GM21717 (cell line): ENCODE measurements around the gene MYOM1.
"Not testable (repeated sequence)": the region's sequence is repeated elsewhere in the genome, so short reads cannot be mapped to it uniquely, and the experiment has no call there.

ENCODE experiments used
- ATAC-seq: cut with Tn5 transposase; IDR thresholded peaks from one replicate; pipeline ENCODE4 v1.9.1; 2021; ENCODE audit warnings: mild to moderate bottlenecking, moderate library complexity; ENCODE audit not compliant: unreplicated experiment

The MYOM1 gene

DNA sequence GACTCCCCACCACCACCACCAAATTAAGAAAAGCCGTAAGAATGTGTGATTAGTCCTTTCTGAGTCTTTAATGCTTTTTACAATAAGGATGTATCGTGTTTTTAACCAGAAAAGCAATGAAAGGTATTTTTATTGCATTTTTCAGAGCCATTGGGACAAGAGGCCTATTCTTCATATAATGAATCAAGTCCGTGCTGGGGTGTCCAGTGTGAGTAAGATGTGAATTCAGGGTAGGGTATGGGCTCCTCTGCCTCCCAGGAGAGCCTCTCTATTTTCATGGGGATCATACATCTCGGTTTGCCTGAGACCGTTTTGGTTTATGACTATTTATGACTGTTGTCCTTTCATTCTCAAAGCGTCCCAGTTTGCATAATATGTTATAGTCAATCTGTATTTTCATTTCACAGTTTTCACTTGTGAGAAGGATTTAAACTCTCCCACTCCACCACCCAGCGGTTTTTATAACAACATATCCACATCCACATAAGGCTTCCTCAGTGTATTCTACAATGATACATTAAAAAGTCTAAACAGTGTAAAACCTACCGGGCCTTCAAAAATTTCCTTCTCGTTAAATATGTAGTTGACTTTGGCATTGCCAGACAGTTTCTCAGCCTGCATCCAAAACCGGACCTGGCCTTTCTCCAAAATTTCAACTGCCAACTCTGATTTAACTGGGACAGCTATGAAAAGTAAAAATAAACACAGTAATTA is 126.0 kb downstream of the MYOM1 start:
- ATAC-seq: no peak

GRCh38 chr18:3092727-3093126 is 127.0 kb downstream of the MYOM1 start:
- no peak for ATAC-seq

DNA sequence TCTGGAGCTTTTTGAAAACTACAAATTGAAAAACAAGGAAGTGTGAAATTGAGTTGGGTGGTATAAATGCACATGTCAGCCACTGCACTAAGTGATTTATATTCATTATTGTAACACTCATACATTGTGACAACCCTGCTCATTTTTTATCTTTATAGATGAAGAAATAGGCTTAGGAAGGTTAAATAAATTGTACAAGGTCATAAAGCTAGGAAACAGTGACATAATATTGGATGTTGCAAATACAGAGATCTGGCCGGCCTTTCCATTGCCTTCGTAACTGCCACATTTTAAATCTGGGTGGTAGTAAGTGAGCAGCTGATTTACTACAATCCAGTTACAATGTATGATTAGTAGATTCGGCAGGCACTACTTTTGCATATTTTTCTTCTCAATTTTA is 130.2 kb downstream of the MYOM1 start:
- no peak for ATAC-seq

- ATAC-seq: no peak
These were observed 131.3 kb downstream of the MYOM1 start for GRCh38 chr18:3088449-3088848.

GRCh38 chr18:3086871-3087270 is 132.9 kb downstream of the MYOM1 start:
- ATAC-seq: no peak

DNA sequence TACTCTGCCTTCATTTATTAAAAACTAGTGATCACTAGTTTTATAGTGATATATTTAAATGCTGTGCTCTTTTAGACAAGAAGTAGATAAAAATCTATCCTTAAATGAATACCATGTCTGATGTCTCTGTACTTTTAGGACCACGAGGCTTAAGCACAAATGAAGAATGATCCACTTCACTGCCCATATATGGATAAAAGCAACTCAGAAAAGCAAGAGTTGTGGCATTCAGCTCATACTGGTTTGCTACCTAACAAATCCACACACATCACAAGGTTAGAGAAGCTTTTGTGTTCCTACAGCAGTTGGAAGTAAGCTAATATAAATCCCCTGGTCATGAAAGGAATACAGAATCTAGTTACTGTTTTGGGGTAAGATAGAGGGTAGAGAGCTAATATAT is 134.2 kb downstream of the MYOM1 start:
- no peak for ATAC-seq

GRCh38 chr18:3084206-3084605 is 135.6 kb downstream of the MYOM1 start:
- ATAC-seq: no peak

- ATAC-seq: no peak
These were observed 136.0 kb downstream of the MYOM1 start for GRCh38 chr18:3083766-3084165.

- no peak for ATAC-seq
These were observed 138.2 kb downstream of the MYOM1 start for GRCh38 chr18:3081584-3081991.

- no peak for ATAC-seq
These were observed 140.1 kb downstream of the MYOM1 start for GRCh38 chr18:3079653-3080052.

GRCh38 chr18:3075491-3075890 is 144.3 kb downstream of the MYOM1 start:
- ATAC-seq: no peak

- no peak for ATAC-seq
These were observed 145.7 kb downstream of the MYOM1 start for GRCh38 chr18:3074087-3074486.

DNA sequence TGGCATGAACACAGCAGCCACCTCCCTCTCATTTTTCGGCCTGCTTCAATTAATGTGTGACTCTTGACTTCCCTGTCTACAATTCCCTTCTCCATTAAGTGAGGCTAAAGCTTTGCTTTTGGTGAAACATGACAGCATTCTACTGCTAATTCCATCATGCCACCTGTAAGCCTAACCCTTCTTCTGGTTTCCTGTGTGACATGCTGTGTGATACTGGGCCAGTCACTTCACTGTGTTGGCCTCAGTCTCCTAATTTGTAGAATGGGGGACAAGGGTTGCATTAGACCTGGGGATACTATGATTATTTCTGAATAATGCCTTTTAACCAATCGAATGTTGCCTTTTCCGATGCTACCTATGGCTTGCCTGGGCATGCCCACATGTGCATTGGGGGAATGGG is 146.4 kb downstream of the MYOM1 start:
- ATAC-seq: not testable (repeated sequence)

DNA sequence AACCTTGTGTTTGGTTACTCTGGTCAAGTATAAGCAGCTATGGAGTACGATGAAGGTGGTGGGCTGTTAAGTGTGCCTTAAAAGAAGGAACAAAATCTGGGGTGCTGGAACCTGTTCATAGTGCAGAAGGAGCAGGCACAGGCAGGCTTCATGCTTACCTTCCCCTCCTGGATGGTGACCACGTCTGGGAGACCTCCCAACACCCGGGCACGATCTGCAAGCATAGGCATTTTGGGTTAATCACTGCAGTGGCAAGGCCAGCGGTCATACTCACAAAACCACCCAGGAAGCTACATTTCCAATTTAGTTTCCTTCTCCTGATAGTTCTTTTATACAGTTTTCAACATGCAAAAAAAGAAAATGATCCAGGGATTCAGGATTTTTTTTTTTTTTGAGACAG is 148.1 kb downstream of the MYOM1 start:
- no peak for ATAC-seq

DNA sequence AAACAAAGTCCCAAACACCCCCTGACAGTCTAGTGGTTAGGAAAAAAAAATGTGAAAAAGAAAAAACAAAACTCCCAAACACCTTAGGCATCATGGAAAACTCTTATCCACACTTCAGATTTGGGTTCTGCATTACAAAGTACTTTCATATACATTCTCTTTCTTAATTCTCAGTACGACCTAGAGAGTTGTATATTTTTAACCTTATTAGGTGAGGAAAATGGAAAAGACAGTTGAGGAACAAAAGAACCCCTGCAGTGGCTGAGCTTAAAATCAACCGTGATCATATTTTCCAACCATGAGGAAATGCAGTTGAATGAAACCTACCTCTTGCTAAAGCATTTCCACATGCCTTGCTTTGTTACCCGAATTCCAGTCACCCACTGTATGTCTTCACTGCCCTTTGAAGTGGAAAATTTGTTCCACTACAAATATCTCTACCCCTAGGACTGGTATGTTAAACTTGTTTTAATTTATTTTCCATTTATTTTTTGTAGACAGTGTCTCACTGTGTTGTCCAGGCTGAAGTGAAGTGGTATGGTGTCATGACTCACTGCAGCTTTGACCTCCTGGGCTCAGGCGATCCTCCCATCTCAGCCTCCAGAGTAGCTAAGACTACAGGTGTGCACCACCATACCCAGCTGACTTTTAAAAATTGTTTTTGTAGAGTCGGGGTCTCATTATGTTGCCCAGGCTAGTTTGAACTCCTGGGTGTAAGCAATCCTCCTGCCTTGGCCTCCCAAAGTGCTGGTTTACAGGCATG is 149.9 kb downstream of the MYOM1 start:
- no peak for ATAC-seq

DNA sequence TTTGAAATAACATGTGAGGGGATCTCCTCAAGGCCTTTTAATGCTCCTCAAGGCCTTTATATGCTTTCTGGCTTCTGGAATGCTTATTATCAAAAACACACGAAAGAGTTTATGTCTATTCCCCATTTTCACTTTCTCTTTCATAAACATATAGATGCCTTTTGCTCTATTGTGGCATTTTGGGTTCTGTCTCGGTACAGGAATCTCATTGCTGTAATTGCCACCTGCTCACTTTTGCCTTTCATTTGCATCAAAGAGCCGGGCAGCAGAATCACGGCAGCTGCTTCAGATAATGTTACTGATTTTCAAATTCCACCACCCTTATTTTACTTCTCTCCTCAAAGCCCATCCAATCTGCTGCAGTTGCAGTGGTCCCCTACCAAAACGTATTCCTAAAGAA is 152.0 kb downstream of the MYOM1 start:
- no peak for ATAC-seq

DNA sequence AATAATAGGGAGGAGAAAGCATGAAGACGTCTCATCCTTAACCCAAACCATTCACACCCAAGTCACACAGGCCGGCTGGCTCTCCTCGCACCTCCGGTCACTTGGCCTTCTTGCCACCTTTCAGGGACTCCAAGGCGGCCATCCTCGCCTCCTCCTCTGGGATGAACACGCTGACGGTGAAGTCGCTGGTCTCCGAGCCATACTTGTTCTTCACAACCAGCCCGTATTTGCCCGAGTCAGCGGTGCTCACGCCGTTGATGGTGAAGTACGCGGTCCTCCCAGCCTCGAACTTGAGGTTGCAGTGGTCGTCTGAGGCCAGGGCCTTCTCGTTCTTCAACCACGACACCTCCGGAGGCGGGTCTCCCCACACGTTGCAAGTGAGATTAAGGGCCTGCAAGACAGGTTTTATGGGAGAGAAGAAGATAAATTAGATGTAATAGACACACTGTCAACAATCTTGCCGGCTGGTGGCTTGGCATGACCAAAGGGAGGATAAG is 152.6 kb downstream of the MYOM1 start:
- ATAC-seq: no peak

DNA sequence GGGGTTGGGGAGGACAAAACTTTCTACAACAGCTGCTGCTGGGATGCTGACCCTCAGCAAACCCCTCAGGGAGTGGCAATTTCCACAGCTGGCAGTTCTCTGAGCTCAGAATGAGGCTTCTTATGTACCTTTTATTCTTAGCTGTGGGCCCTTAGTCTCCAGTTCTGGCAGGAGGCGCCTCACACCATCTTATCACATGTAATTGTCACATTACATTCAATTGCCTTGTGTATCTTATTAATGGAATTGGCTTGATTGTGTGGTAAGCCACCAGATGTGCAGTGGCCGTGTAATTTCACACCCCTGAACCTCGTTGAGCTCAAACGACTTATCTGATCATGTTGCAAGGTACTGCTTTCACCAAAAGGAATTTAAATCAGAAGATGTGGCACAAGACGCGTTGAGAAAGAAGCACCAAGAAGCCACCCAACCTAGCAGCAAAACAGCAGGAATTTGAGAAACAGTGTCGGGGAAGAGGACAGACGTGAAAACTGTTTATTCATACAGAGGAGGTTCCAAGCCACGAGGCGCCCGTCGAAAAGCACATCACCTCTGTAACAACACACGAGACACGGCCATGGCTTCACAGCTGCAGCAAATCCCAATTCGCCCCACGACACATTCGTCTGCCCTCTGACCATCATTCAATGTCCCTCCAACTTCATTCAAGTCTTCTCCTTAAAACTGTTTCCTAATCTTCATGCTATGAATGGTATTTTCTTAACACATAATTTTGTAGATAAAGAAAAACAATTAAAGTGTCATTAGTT is 153.2 kb downstream of the MYOM1 start:
- ATAC-seq: no peak

GRCh38 chr18:3063766-3064165 is 156.0 kb downstream of the MYOM1 start:
- ATAC-seq: not testable (repeated sequence)

DNA sequence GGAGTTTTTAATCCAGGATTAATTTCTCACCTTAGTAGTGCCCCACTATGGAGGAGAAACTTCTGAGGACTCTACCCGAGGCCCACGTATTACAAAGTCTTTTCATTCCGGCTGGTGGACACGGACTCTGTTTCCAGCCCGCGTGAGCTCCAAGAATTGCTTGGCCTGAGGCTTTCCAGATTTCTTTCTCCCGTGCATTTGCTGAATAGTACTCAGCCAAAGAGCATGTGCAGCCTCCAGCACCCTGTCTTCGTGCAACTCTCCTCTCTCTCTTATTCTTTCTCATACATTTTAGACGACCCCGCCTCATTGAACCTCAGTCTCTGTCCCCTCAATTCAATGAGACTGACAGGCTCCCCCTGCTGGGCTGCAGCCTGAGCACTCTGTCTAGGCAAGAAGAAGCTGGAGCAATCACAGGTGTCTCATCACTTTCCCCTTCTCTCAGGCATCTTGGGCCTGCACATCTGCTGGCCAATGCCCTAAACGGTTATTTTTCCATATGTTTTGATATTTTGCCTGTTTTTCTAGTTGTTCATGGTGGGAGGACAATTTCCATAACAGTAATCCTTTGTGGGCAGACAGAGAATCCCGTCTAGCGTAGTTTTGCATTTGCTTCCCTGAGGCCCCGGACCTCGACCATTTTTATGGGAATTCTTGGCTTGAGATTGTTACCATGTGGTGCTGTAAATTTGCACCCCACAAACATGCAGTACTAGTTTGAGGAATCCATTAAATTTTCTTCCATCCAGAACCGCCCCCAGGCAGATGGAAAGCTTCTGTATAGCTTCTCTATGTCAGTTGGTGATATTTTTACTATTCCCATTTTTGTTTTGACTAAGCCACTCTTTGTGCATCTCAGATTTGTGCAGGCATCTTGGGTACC is 156.7 kb downstream of the MYOM1 start:
- ATAC-seq: no peak
